ENCODE measurements around the gene NAB1.

GRCh38 chr2:190705280-190705679, 56.4 kb downstream of the NAB1 start:
- no peak for TF ChIP-seq CTCF (conservative IDR thresholded peaks at IDR 0.05)
- no peak for TF ChIP-seq EZH2 (IDR thresholded peaks at IDR 0.05; ENCODE audit: low read depth)

All from PC-9 (cell line).